Cardiac septum (tissue), 1 donor: Measurements from ENCODE around the gene FXYD3. TPM values are rescaled to one million over a fixed set of nuclear protein-coding genes. Genes with fewer than 3 reads are reported as not detected.

Experiments used
- DNase-seq: peaks from one replicate; pipeline ENCODE4 v3.0.0-alpha.2; 2020; ENCODE audit warnings: low spot score
- intact Hi-C: fragments of 100-400 bp; cut with DNase I; formaldehyde crosslinking; loops from one replicate; pipeline ENCODE4 v1.14.0; 2022
- total RNA-seq: library from RNA; stranded (reverse); fragmentation: NEBNext Ultra II Directional; extraction: Animal tissue kit (Norgen Biotek cat#: 25700); gene quantifications from one replicate; pipeline ENCODE4 v1.2.1, GENCODE V29; 2021
- donor health status: DM: no; HTN: no; CAD: no.

FXYD3 gene
- total RNA-seq, 1 donor from 2014 or later: not detected

DNA sequence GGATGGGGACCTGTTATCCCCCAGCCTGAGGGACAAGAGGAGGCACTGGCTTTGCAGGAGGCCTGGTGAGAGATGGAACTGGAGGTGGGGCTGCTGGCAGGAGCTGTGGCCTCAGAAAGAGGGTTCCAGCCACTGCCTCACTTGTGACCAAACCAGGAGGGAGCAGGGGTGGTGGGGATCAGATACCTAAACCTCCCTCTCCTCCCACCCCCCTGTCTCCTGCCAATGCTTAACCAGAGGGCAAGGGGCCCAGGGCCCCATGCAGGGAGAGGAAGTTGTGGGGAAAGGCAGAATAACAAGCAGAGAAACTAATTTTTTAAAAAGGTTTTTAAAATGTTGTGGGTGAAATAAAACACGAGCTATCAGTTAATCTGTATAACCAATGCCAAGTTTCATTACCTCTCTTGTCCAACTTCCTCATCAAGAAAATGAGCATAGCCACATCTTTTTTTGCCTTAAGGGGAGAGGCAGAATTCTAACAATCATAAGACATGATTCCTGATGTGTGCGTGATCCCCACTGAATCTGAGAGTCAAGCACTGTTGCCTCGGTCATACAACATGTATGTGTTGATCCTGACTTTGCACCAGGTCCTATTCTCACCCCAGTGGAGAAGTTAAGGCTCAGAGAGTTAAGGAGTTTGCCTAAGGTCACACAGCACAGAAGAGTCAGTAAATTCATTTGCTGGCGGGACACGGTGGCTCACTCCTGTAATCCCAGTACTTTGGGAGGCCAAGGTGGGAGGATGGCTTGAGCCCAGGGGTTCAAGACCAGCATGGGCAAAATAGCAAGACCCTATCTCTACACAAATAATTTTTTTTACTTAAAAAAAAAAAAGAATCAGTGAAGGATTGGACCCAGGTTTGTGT is 51.9 kb downstream of the FXYD3 start:
- DNase-seq: peak; percentile 47
- intact Hi-C loops: no loop called here

DNA sequence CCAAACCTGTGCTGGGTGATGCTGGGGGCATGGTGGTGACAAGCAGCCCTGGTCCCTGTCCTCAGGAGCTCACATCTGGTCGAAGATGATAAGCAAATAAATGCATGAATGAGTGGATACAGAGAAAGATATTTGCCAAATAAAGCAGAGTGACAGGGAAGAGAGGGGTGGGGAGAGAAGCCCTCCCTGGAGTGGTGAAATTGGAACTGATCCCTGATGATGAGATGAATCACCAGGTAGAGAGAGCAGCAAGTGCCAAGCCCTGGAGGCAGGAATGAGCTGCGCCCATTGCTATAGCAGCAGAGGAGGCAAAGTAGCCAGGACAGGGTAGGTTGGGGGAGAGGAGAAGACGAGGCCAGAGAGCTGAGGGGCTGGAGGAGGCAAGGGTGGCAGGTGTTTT is 52.6 kb downstream of the FXYD3 start:
- intact Hi-C loops: no loop called here
- peak; percentile 41 for DNase-seq

DNA sequence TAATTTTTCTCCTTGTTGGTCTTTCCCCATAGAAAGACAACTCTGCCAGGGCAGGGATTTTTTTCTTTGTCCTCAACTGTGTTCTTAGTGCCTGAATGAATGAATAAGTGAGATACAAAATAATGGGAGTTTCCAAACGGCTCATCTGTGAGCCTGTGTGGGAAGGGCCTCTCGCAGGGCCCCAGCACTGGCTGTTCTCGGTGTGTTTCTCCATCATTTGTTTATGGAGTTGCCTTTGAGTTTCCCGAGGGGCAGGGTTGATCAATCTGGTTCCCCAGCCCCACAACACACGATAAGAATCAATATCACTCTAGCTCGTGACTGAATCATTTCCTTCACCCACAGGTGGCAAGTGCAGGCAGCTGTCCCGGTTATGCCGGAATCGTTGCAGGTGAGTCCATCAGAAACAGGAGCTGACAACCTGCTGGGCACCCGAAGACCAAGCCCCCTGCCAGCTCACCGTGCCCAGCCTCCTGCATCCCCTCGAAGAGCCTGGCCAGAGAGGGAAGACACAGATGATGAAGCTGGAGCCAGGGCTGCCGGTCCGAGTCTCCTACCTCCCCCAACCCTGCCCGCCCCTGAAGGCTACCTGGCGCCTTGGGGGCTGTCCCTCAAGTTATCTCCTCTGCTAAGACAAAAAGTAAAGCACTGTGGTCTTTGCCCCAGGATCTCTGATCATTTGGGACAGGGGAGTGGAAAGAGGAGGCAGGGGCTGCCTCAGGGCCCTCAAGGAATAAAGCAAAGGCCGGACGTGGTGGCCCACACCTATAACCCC is 53.8 kb downstream of the FXYD3 start:
- no peak for DNase-seq
- intact Hi-C loops: no loop called here

DNA sequence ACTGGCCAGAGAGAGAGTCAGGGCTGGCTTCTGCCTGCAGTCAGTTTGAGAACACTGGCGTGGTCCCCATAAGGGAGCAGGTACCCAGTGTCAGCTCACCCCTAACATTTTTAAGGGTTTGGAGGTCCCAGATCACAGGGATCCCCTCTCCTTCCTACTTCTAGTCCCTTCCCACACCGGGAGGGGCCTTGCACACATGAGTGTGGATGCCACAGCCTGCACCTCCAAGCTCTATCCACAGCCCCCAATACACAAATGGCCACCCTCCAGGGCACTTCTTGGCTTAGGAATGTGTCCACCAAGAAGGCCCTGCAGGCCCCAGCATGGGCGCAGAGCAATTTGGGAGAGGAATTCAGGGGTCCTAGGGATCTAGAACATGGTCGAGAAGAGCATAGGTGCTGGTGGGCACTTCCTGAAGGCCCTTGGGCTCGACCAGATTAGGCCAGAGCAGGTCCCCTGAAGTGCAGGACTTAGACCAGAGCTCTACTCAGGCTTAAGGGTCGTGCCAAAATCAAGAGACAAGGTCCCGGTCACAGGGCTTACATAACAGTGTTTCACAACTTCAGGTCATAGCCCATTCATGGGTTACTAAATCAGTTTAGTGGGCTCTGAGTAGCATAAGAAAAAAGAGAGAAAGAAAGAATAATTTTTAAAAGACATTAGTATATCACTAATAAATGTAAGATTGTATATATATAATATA is 54.9 kb downstream of the FXYD3 start:
- intact Hi-C loops: no loop called here
- DNase-seq: no peak

DNA sequence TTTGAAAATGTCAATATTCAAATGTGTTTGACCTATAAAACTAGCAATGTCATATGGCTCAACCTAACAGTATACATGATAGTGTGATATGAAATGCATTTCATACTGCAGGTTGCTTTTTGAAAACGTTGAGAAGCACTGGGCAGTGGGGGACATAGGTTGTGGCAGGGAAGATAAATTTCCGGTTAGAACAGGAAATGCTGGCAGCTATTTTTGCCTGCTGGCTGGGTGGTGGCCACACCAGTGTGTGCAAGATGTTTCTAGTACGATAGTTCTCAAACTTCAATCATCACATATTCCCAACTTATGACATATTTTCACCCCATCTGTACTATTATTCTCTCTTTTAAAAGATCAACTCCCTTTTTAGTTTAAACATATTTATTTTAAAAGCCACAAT is 56.1 kb downstream of the FXYD3 start:
- DNase-seq: no peak
- intact Hi-C loops: no loop called here

Other genes with a start within 250 kb of the FXYD3 start
- 2.4 TPM for gene ZNF30, start 188.9 kb upstream of the FXYD3 start, total RNA-seq
- gene ZNF792, start 151.6 kb upstream of the FXYD3 start, total RNA-seq: 4.0 TPM
- gene GRAMD1A, start 115.5 kb upstream of the FXYD3 start, total RNA-seq: 38.3 TPM
- gene SCN1B, start 85.4 kb upstream of the FXYD3 start, total RNA-seq: 58.7 TPM
- gene HPN, start 74.1 kb upstream of the FXYD3 start, total RNA-seq: 4.9 TPM
- gene LGI4, start 19.2 kb downstream of the FXYD3 start, total RNA-seq: 8.1 TPM
- 613 TPM for gene FXYD1, start 23.0 kb downstream of the FXYD3 start, total RNA-seq
- gene FXYD7, start 27.4 kb downstream of the FXYD3 start, total RNA-seq: not detected
- gene FXYD5, start 38.9 kb downstream of the FXYD3 start, total RNA-seq: 19.0 TPM
- not detected for gene FAM187B, start 112.9 kb downstream of the FXYD3 start, total RNA-seq
- gene LSR, start 133.2 kb downstream of the FXYD3 start, total RNA-seq: 3.4 TPM
- gene USF2, start 153.1 kb downstream of the FXYD3 start, total RNA-seq: 174 TPM
- not detected for gene HAMP, start 166.7 kb downstream of the FXYD3 start, total RNA-seq
- gene MAG, start 176.3 kb downstream of the FXYD3 start, total RNA-seq: not detected
- gene CD22, start 213.4 kb downstream of the FXYD3 start, total RNA-seq: 0.70 TPM
- not detected for gene FFAR1, start 232.1 kb downstream of the FXYD3 start, total RNA-seq
- not detected for gene FFAR3, start 242.6 kb downstream of the FXYD3 start, total RNA-seq